ENCODE measurements around the gene DAP3.

- no peak for TF ChIP-seq CTCF (IDR thresholded peaks at IDR 0.05)
- TF ChIP-seq POLR2AphosphoS5 (IDR thresholded peaks at IDR 0.05): no peak
- TF ChIP-seq POLR2A (IDR thresholded peaks at IDR 0.05; ENCODE audit: low read depth): no peak
These were observed 3.2 kb downstream of the DAP3 start for GRCh38 chr1:155691992-155692528.
